Skin epidermis (tissue), 12 donors: ENCODE data around the gene KIF3C.
"Not testable (repeated sequence)": the region's sequence is repeated elsewhere in the genome, so short reads cannot be mapped to it uniquely, and the experiment has no call there.

ENCODE experiments used
- H3K27ac ChIP-seq, 21 experiments: fragments of 200-600 bp; sonication (generic) in 11 of 21; one replicate each; pipeline ENCODE4 v1.5.0; 2020; ENCODE audit warnings: mild to moderate bottlenecking in 3 of 21, inconsistent platforms in 2 of 21, moderate library complexity in 2 of 21
- H3K4me3 ChIP-seq, 7 experiments: fragments of 200-600 bp; sonication (generic) in 2 of 7; one replicate each; pipeline ENCODE4 v1.5.0; 2020; ENCODE audit warnings: inconsistent platforms in 2 of 7, mild to moderate bottlenecking in 2 of 7, moderate library complexity in 1 of 7

KIF3C gene

GRCh38 chr2:25972049-25972823, 10.1 kb downstream of the KIF3C start:
- Histone ChIP-seq H3K27ac (no peak overlapping the region), H3K4me3 (no peak overlapping the region)

GRCh38 chr2:25971596-25971995, 10.7 kb downstream of the KIF3C start:
- Histone ChIP-seq H3K4me3 (no peak overlapping the region), H3K27ac (no peak overlapping the region)

DNA sequence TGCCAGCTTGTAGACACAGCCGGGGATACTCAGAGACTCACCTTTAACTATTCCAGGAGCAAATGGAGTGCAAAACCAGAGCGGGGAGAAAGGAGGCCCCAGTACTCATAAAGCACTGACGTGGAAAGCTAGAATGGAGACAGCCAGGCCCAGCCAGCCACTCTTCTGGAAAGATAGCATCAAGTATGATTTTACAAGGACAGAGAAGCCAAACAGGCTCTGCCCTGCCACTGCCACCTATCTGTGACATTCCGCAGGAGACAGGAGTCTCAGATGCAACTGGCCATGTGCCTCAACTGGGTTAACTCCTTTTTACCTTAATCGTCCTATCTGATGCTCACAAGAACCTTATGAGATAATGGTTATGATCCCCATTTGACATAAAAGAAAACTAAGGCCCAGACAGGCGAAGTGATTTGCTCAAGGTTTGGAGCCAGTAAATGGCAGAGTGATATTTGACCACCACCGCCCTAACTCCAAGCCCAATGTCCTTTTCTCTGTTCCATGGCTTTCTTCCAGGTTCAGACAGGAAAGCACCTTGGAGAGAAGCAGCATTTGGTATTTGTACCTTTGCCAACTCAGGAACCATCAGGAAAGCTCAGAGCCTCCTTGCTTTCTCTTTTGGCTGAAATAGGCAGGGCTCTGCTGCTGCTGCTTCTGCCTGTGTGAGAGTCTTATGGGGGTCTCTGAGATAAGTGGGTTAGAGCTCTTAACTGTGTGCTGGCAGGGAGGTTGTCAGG, 15.6 kb downstream of the KIF3C start:
- H3K27ac ChIP-seq = no peak overlapping the region
- no peak overlapping the region for H3K4me3 ChIP-seq

DNA sequence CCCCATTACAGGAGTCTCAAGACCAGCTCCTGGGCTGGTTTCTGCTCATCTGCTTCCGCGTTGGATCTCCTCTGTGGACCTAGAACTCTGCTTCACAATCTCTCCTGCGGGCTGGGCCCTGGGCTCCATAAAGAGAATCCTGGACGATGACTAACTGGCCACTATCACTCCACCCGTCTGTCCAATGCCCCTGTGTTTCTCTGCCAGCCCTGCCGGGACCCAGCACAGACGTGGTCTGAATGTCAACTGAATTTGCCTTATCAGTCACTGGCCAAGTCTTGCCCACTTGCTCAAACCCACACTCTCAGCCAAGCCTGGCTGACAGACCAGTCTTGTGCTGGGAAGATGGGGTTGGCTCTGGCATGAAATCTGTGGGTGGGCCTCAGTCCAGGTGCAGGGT, 17.4 kb downstream of the KIF3C start:
- no peak overlapping the region for H3K4me3 ChIP-seq
- no peak overlapping the region for H3K27ac ChIP-seq

DNA sequence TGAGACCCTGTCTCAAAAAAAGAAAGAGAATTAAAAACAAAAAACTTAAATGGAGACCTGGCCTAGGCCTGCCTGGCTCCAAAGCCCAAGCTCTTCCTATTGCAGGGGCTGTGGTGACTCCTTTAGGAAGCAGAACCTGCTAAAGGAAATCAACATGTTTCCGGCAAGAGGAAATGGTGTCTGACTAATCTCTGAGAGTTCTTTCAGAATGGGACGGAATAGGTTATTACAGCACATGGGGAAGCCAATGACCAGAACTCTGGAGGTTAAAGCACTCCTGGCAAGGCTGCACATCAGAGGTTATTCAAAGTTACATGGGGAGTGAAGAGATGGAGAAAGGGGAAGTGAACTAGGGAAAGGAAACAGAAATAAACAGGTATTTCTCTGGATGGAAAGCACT, 21.4 kb downstream of the KIF3C start:
- Histone ChIP-seq H3K4me3 (no peak overlapping the region), H3K27ac (peak overlapping the region in 1 of 21 experiments; percentile 32)

DNA sequence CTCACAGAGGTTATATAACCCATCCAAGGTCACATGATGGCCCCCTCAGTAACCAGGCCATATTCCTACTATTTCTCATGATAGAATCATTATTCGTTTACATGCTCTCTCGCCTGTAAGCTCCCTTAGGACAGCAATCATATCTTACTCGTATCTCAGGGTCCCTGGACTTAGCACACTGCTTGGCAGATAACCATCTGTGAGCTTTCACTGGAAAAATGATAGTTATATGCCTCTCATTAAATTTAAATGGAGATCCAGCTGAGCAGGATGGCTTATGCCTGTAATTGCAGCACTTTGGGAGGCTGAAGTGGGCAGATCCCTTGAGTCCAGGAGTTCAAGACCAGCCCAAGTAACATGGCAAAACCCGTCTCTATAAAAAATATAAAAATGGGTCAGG, 21.9 kb downstream of the KIF3C start:
- H3K27ac ChIP-seq = peak overlapping the region in 1 of 21 experiments; percentile 32
- H3K4me3 ChIP-seq = no peak overlapping the region

GRCh38 chr2:25958611-25959010, 23.7 kb downstream of the KIF3C start:
- H3K4me3 ChIP-seq, H3K27ac ChIP-seq: not testable (repeated sequence)

- no peak overlapping the region for H3K27ac ChIP-seq
- no peak overlapping the region for H3K4me3 ChIP-seq
Observed at GRCh38 chr2:25957743-25958142, 24.6 kb downstream of the KIF3C start.

DNA sequence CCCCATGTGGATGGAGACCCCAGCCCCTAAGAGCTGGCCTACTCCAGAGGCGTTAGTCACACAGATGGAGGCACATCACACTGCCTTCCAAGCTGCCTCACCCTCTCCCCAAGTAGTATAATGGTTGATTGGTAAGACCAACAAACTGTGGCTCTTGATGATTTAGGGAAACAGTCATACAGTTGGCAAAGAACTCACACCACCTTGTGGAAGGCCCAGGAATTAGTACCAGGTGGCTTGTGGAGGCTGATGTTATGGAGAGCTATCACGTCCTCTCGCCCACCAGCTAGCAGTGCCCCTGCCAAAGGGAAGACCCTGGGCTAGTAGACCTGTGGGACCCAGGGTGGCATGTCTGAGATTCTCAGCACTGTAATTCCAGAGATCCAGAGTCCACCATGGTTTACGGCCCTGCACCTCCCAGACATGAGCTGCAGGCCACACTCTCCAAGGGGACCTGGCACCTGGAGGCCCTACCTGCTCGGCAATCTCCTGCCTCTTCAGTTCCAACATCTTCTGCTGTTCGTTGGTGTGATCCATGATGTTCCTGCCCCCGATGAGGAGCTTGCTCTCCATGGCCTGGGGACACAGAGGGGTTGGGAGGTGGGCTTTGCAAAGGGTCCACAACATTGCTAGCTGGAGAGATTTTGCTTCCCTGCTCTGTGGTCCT, 26.3 kb downstream of the KIF3C start:
- H3K27ac ChIP-seq = no peak overlapping the region
- no peak overlapping the region for H3K4me3 ChIP-seq

GRCh38 chr2:25955036-25955435, 27.3 kb downstream of the KIF3C start:
- no peak overlapping the region for H3K27ac ChIP-seq
- H3K4me3 ChIP-seq = no peak overlapping the region

DNA sequence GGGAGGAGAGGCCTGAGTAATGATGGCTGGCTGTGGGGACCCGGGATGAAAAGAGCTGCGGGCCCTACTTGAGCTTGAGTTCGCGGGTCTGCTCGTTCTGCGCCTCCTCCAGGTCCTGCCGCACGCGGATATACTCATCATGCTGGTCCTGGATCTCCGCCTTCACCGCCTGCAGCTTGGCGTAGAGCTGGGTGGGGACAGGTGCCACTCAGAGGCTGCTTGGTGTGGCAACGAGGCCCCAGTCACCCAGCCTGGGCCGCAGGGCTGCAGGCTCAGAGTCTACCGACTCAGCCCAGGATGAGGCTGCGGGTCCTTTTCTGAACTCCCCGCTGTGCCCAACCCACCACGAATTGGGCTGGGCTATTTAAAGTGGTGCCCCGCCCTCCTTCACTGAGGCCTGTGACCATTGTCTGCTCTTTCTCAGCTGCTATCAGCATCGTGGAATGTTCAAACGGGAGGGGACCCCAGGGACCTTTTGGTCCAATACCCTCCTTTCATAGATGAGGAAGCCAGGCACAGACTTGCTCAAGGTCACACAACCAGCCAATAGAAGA, 28.0 kb downstream of the KIF3C start:
- Histone ChIP-seq H3K4me3 (no peak overlapping the region), H3K27ac (no peak overlapping the region)

DNA sequence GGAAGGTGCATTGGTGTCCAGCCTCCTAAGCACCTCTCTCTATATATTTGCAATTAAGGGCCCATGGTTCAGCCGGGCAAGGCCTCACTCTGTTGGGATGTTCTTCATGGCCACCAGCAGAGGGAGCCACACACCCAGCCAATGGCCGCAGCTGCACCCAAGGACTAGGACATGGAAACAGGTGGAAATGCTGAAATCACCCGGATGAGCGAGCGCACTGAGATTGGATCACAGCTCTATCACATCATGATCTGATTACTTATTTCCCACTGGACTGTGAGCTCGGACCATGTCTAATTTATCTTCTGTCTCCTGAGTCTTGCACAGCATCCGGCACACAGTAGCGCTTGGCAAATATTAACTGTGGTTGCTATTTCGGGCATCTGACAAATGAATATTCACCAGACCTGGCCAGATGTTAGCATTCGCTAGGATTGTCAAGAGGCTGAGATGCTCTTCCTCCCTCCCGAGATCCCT, 31.2 kb downstream of the KIF3C start:
- Histone ChIP-seq H3K27ac (no peak overlapping the region), H3K4me3 (no peak overlapping the region)

DNA sequence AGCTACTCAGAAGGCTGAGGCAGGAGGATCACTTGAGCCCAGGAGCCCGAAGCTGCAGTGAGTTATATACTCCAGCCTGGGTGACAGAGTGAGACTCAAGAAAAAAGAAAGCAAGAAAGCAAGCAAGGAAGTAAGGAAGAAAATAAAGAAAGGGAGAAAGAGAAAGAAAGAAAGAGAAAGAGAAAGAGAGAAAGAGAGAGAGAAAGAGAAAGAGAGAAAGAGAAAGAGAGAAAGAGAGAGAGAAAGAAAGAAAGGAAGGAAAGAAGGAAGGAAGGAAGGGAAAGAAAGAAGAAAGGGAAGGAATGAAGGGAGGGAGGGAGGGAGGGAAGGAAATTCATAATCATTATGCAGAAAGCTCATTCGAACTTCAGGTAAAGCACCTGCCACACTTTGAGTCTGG, 33.9 kb downstream of the KIF3C start:
- H3K27ac ChIP-seq = no peak overlapping the region
- no peak overlapping the region for H3K4me3 ChIP-seq

- no peak overlapping the region for H3K27ac ChIP-seq
- no peak overlapping the region for H3K4me3 ChIP-seq
Observed at GRCh38 chr2:25941042-25941441, 41.3 kb downstream of the KIF3C start.

- Histone ChIP-seq H3K4me3 (no peak overlapping the region), H3K27ac (no peak overlapping the region)
Observed at GRCh38 chr2:25939257-25939668, 43.0 kb downstream of the KIF3C start.

DNA sequence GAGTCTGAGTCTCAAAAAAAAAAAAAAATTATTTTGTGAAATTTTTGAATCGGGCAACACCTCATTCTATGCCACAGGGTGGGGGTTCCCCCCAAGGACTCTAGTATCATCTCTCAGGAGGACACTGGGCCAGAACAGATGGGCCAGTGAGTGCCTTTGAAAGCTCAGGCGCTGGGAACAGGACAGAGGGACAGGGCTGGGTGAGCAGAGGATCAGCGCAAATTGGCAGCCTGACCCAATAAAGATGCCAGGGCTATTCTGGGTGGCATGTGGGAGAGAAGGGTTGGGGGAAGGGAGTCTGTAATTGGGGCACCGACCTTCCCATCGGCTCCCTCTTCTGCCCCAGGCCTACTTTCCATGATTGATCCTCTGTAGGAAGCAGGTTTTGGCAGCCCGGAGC, 44.0 kb downstream of the KIF3C start:
- H3K27ac ChIP-seq = no peak overlapping the region
- H3K4me3 ChIP-seq = no peak overlapping the region

GRCh38 chr2:25936889-25937545, 45.3 kb downstream of the KIF3C start:
- H3K4me3 ChIP-seq = no peak overlapping the region
- no peak overlapping the region for H3K27ac ChIP-seq

- Histone ChIP-seq H3K27ac (no peak overlapping the region), H3K4me3 (no peak overlapping the region)
Observed at GRCh38 chr2:25933622-25934021, 48.7 kb downstream of the KIF3C start.

- no peak overlapping the region for H3K27ac ChIP-seq
- H3K4me3 ChIP-seq = no peak overlapping the region
Observed at GRCh38 chr2:25929789-25930473, 52.4 kb downstream of the KIF3C start.
